BLaER1 (cell line): ENCODE data around the gene PTPRN2.
"Not testable (repeated sequence)": the region's sequence is repeated elsewhere in the genome, so short reads cannot be mapped to it uniquely, and the experiment has no call there.

Source experiments
- H3K27ac ChIP-seq: shearing (Covaris generic); formaldehyde crosslinking; 2 replicates; pipeline ENCODE4 v1.8.1; 2022
- H3K27me3 ChIP-seq: shearing (Covaris generic); formaldehyde crosslinking; 2 replicates; pipeline ENCODE4 v1.8.1; 2022
- H3K36me3 ChIP-seq: shearing (Covaris generic); formaldehyde crosslinking; 2 replicates; pipeline ENCODE4 v1.8.1; 2022
- H3K4me1 ChIP-seq: shearing (Covaris generic); formaldehyde crosslinking; 2 replicates; pipeline ENCODE4 v1.8.1; 2022
- H3K4me2 ChIP-seq: shearing (Covaris generic); formaldehyde crosslinking; 2 replicates; pipeline ENCODE4 v1.8.1; 2022
- H3K4me3 ChIP-seq: shearing (Covaris generic); formaldehyde crosslinking; 2 replicates; pipeline ENCODE4 v1.8.1; 2022
- H3K9ac ChIP-seq: shearing (Covaris generic); formaldehyde crosslinking; 2 replicates; pipeline ENCODE4 v1.8.1; 2022
- H3K9me3 ChIP-seq: shearing (Covaris generic); formaldehyde crosslinking; 2 replicates; pipeline ENCODE4 v1.8.1; 2022
- H4K20me1 ChIP-seq: shearing (Covaris generic); formaldehyde crosslinking; 2 replicates; pipeline ENCODE4 v1.8.1; 2022
- Cebpa-rat ChIP-seq: shearing (Covaris generic); IDR thresholded peaks from 2 replicates; pipeline ENCODE4 v1.8.1; 2022

Gene PTPRN2

GRCh38 chr7:158302274-158303070 is 285.2 kb downstream of the PTPRN2 start:
- no peak for TF ChIP-seq Cebpa-rat
- Histone ChIP-seq H3K4me2 (peak overlapping the region; percentile 77), H3K4me1 (peaks cover 53% of the 10 kb centered on the region), H3K27ac (no peak overlapping the region), H3K9ac (no peak overlapping the region), H3K27me3 (0 out of 2 replicates have a peak, but pooled peaks cover 1% of the 10 kb centered on the region), H3K4me3 (no peak overlapping the region), H3K9me3 (peaks cover 7% of the 10 kb centered on the region), H3K36me3 (no peaks in the 10 kb centered on the region), H4K20me1 (no peaks in the 10 kb centered on the region)

DNA sequence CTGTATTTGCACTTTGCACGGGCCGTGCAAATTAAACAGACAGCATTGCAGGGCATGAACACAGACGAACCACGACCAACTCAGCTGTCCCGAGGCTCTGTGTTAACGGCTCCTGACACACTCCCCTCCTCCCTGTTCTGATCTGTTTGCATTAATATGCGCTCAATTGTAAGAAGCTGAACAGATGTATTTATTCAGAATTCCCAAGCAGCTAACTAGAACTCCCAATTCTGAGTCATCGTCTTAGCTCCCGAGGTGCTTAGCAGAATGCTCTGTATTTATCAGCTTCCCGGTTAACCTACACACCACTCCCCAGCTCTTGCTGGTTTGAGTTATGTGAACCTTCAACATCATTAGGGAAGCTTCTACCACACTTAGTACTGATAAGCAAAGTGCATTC is 286.4 kb downstream of the PTPRN2 start:
- Histone ChIP-seq H3K4me2 (peak overlapping the region; percentile 77), H3K9ac (no peak overlapping the region), H3K27me3 (0 out of 2 replicates have a peak, but pooled peaks cover 4% of the 10 kb centered on the region), H4K20me1 (no peaks in the 10 kb centered on the region), H3K27ac (no peak overlapping the region), H3K4me3 (no peak overlapping the region), H3K36me3 (no peaks in the 10 kb centered on the region), H3K9me3 (no peaks in the 10 kb centered on the region), H3K4me1 (peaks cover 66% of the 10 kb centered on the region)
- no peak for TF ChIP-seq Cebpa-rat

- H3K27ac ChIP-seq, result peak overlapping the region; percentile 68; the same call in 1 of the 2 replicates
- H3K9me3 ChIP-seq, result peaks cover 7% of the 10 kb centered on the region
- no peak overlapping the region for H3K4me3 ChIP-seq
- TF ChIP-seq Cebpa-rat, result no peak
- H4K20me1 ChIP-seq, result no peaks in the 10 kb centered on the region
- H3K4me2 ChIP-seq, result peak overlapping the region; percentile 77
- H3K4me1 ChIP-seq, result peaks cover 68% of the 10 kb centered on the region
- H3K27me3 ChIP-seq, result 0 out of 2 replicates have a peak, but pooled peaks cover 4% of the 10 kb centered on the region
- H3K36me3 ChIP-seq, result no peaks in the 10 kb centered on the region
- no peak overlapping the region for H3K9ac ChIP-seq
Measured at GRCh38 chr7:158300427-158300826, 287.2 kb downstream of the PTPRN2 start.

DNA sequence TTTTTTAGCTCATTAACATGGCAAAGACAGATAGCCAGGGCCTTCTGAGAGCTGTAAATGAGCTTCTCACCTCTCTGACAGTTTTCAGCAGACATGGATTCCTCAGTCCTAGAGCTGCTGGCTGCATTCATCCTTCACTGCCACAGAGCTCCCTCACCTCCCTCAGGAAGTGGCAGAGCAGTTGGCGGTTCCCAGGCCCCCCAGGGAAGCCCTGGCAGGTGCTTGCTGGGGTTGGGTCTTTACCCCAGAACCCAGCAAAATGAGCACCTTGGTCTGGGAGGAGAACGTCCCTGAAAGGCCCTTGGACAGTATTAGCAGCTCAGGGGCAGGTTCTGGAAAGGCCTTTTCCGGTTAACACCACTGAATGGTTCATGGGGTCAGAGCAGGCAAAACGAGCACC is 288.0 kb downstream of the PTPRN2 start:
- Histone ChIP-seq H3K27me3 (0 out of 2 replicates have a peak, but pooled peaks cover 4% of the 10 kb centered on the region), H3K4me1 (peaks cover 68% of the 10 kb centered on the region)

GRCh38 chr7:158296798-158297104 is 290.9 kb downstream of the PTPRN2 start:
- Histone ChIP-seq H3K27me3 (0 out of 2 replicates have a peak, but pooled peaks cover 4% of the 10 kb centered on the region), H3K9ac (no peak overlapping the region), H4K20me1 (no peaks in the 10 kb centered on the region), H3K9me3 (peaks cover 21% of the 10 kb centered on the region), H3K4me3 (no peak overlapping the region), H3K4me1 (peaks cover 58% of the 10 kb centered on the region), H3K27ac (no peak overlapping the region), H3K4me2 (peak overlapping the region; percentile 77), H3K36me3 (no peaks in the 10 kb centered on the region)
- TF ChIP-seq Cebpa-rat, result no peak

More for the DNA sequence above, 288.0 kb downstream of the PTPRN2 start:
- H3K27ac ChIP-seq, result peak overlapping the region; percentile 68
- H3K9ac ChIP-seq, result 0 out of 2 replicates have a peak overlapping the region, but pooled peaks have one; percentile 35
- no peaks in the 10 kb centered on the region for H3K36me3 ChIP-seq
- H4K20me1 ChIP-seq, result no peaks in the 10 kb centered on the region
- peaks cover 14% of the 10 kb centered on the region for H3K9me3 ChIP-seq
- no peak for TF ChIP-seq Cebpa-rat
- peak overlapping the region; percentile 28; the same call in 1 of the 2 replicates for H3K4me3 ChIP-seq
- H3K4me2 ChIP-seq, result peak overlapping the region; percentile 77

- Histone ChIP-seq H3K27ac (no peak overlapping the region), H3K4me3 (no peak overlapping the region), H3K4me1 (peaks cover 52% of the 10 kb centered on the region), H4K20me1 (no peaks in the 10 kb centered on the region), H3K27me3 (0 out of 2 replicates have a peak, but pooled peaks cover 4% of the 10 kb centered on the region), H3K4me2 (peak overlapping the region; percentile 77), H3K9ac (no peak overlapping the region), H3K9me3 (peaks cover 21% of the 10 kb centered on the region), H3K36me3 (no peaks in the 10 kb centered on the region)
- no peak for TF ChIP-seq Cebpa-rat
Measured at GRCh38 chr7:158295966-158296797, 291.4 kb downstream of the PTPRN2 start.

- H3K27ac ChIP-seq, H3K4me3 ChIP-seq, H3K27me3 ChIP-seq, H3K4me2 ChIP-seq, H3K9ac ChIP-seq, H4K20me1 ChIP-seq: not testable (repeated sequence)
- Histone ChIP-seq H3K36me3 (peaks cover 10% of the 10 kb centered on the region), H3K9me3 (peaks cover 35% of the 10 kb centered on the region), H3K4me1 (peaks cover 37% of the 10 kb centered on the region)
Measured at GRCh38 chr7:158294468-158295215, 293.0 kb downstream of the PTPRN2 start.

DNA sequence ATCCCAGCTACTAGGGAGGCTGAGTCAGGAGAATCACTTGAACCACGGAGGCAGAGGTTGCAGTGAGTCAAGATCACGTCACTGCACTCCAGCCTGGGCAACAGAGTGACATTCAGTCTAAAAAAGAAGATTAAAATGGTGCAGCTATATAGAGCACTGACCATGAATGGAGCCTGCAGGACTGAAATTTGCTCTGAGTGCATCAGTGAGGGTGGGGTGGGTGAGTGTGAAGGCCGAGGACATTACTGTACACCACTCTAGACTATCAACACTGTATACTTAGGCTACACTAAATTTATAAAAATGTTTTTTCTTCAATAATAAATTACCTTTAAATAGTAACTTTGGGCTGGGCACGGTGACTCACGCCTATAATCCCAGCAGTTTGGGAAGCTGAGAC is 294.7 kb downstream of the PTPRN2 start:
- TF ChIP-seq Cebpa-rat, result no peak
- Histone ChIP-seq H3K4me3 (no peak overlapping the region), H3K4me1 (peaks cover 20% of the 10 kb centered on the region), H4K20me1 (no peaks in the 10 kb centered on the region), H3K27me3 (0 out of 2 replicates have a peak, but pooled peaks cover 4% of the 10 kb centered on the region), H3K4me2 (no peak overlapping the region), H3K9me3 (peaks cover 52% of the 10 kb centered on the region), H3K36me3 (peaks cover 11% of the 10 kb centered on the region), H3K27ac (no peak overlapping the region), H3K9ac (no peak overlapping the region)

DNA sequence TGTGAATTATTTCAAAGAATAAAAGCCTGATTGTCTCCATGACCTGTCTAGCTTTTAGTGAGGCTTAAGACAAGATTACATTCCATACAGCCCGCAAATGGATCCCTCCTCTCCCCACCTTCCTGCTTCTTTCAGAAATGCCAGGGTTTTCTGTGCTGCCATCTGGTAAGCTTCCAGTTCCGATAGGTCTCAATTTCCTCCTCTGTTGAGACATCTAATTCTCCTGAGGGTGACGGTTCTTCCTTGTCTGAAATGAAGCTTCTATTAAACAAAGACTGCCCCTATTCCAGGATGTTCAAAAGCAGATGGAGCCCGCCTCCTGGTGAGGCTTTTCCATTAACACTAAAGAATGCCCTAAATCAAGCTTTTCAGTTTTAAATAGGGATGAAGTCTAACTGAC is 295.6 kb downstream of the PTPRN2 start:
- H4K20me1 ChIP-seq, result no peaks in the 10 kb centered on the region
- H3K4me1 ChIP-seq, result peaks cover 10% of the 10 kb centered on the region
- H3K4me3 ChIP-seq, result no peak overlapping the region
- H3K36me3 ChIP-seq, result peaks cover 11% of the 10 kb centered on the region
- TF ChIP-seq Cebpa-rat, result no peak
- H3K27me3 ChIP-seq, result no peaks in the 10 kb centered on the region
- H3K9me3 ChIP-seq, result peaks cover 53% of the 10 kb centered on the region
- no peak overlapping the region for H3K27ac ChIP-seq
- no peak overlapping the region for H3K9ac ChIP-seq
- H3K4me2 ChIP-seq, result no peak overlapping the region
